GM12878 (cell line): ENCODE results near the gene SPRY4. TPM values are rescaled to one million over a fixed set of nuclear protein-coding genes. Genes with fewer than 3 reads are reported as not detected.

Experiments used
- ATAC-seq: fragments of 200-7000 bp; cut with Tn5 transposase; 3 replicates; pipeline ENCODE4 v1.9.1; 2020; ENCODE audit warnings: mild to moderate bottlenecking, moderate library complexity
- BruUV-seq: library from RNA; stranded (reverse); fragments of 400-500 nt; replicated peaks from 2 replicates; lab custom pipeline; 2021; lab: Mats Ljungman, UMichigan
- CTCF ChIA-PET: fragments of 300-600 bp; sonication (Branson Sonifier 250); formaldehyde crosslinking; extraction: SDS; loops from one replicate; lab custom pipeline; 2021; ENCODE audit warnings: inconsistent platforms; lab: Yijun Ruan, JAX
- POLR2A ChIA-PET: fragments of 350-600 bp; formaldehyde crosslinking; extraction: SDS; loops from one replicate; lab custom pipeline; 2021; ENCODE audit warnings: inconsistent platforms; lab: Charles Lee
- RAD21 ChIA-PET: fragments of 300-600 bp; sonication (Branson Sonifier 250); formaldehyde crosslinking; loops from one replicate; lab custom pipeline; 2023; ENCODE audit warnings: antibody characterized with exemption; ENCODE audit not compliant: unreplicated experiment; lab: Charles Lee
- SMC1A ChIA-PET: fragments of 300-600 bp; sonication (Branson Sonifier 250); formaldehyde crosslinking; loops from one replicate; lab custom pipeline; 2023; ENCODE audit not compliant: unreplicated experiment, uncharacterized antibody; lab: Charles Lee
- DNase-seq: peaks from one replicate; pipeline ENCODE4 v3.0.0-alpha.2; 2011; ENCODE audit warnings: low read depth, low spot score
- FAIRE-seq: peaks from 3 replicates; lab custom pipeline; 2011; peaks lifted over from hg19 to GRCh38; lab: Jason Lieb, UNC
- H2AFZ ChIP-seq: 2 replicates; pipeline ENCODE4 v1.6.0; 2011; ENCODE audit warnings: low read depth, low read length, control low read depth; ENCODE audit not compliant: control insufficient read depth
- H3K27ac ChIP-seq: 2 replicates; pipeline ENCODE4 v1.5.1; 2011; ENCODE audit warnings: control low read depth; ENCODE audit not compliant: control insufficient read depth, insufficient read depth
- H3K27me3 ChIP-seq, 2 experiments: replicated peaks in 1 of 2; 2 replicates each; pipeline versions ENCODE4 v1.6.0 to v1.6.1; 2011; ENCODE audit warnings: low read length in 1 of 2; ENCODE audit not compliant: control insufficient read depth in 2 of 2, insufficient read depth in 2 of 2
- H3K36me3 ChIP-seq, 2 experiments: 2 replicates each; pipeline ENCODE4 v1.5.1; 2011; ENCODE audit warnings: low read length in 1 of 2; ENCODE audit not compliant: control insufficient read depth in 2 of 2, insufficient read depth in 2 of 2
- H3K4me1 ChIP-seq: 2 replicates; pipeline ENCODE4 v1.6.1; 2011; ENCODE audit warnings: mild to moderate bottlenecking, low read length, moderate library complexity, mixed read lengths; ENCODE audit not compliant: control insufficient read depth, insufficient read depth
- H3K4me2 ChIP-seq: 2 replicates; pipeline ENCODE4 v1.6.0; 2011; ENCODE audit warnings: control low read depth; ENCODE audit not compliant: control insufficient read depth, insufficient read depth
- H3K4me3 ChIP-seq: fragments of 200-600 bp; sonication (generic); 2 replicates; pipeline ENCODE4 v1.5.1; 2016
- H3K79me2 ChIP-seq: 2 replicates; pipeline ENCODE4 v1.6.0; 2011; ENCODE audit warnings: low read length; ENCODE audit not compliant: control insufficient read depth, insufficient read depth
- H3K9ac ChIP-seq: 2 replicates; pipeline ENCODE4 v1.8.0; 2011; ENCODE audit warnings: low read length, control low read depth, mixed read lengths; ENCODE audit not compliant: control insufficient read depth, insufficient read depth
- H3K9me3 ChIP-seq: replicated peaks from 3 replicates; pipeline ENCODE4 v1.5.1; 2011; ENCODE audit warnings: mild to moderate bottlenecking, low read length; ENCODE audit not compliant: control insufficient read depth, insufficient read depth
- H4K20me1 ChIP-seq: 2 replicates; pipeline ENCODE4 v1.6.0; 2011; ENCODE audit not compliant: control insufficient read depth, insufficient read depth
- ASH2L ChIP-seq: fragments of 300-600, 200-600 bp; sonication (generic); IDR thresholded peaks from 2 replicates; pipeline ENCODE4 v1.6.1; 2017; ENCODE audit warnings: low read depth, mild to moderate bottlenecking, borderline replicate concordance
- JUNB ChIP-seq: IDR thresholded peaks from 2 replicates; pipeline ENCODE4 v1.6.1; 2016; ENCODE audit warnings: antibody characterized with exemption, mild to moderate bottlenecking
- KAT2A ChIP-seq: conservative IDR thresholded peaks from 2 replicates; pipeline ENCODE4 v1.6.1; 2011; ENCODE audit warnings: low read depth, low read length; ENCODE audit not compliant: control insufficient read depth
- POLR2AphosphoS2 ChIP-seq: IDR thresholded peaks from 2 replicates; pipeline ENCODE4 v1.6.1; 2011; ENCODE audit warnings: low read depth, mild to moderate bottlenecking, low read length, improper control_type of control experiment, moderate library complexity
- YBX1 ChIP-seq: fragments of 450-650 bp; IDR thresholded peaks from 2 replicates; pipeline ENCODE4 v1.6.1; 2016; ENCODE audit warnings: antibody characterized with exemption
- WGBS: methylation state at CpG from one replicate; pipeline ENCODE4 v1.1.6; 2016; ENCODE audit warnings: low lambda C conversion rate; ENCODE audit not compliant: insufficient replicate concordance, insufficient coverage; ENCODE audit errors: missing lambda C conversion rate; 5-methylcytosine and 5-hydroxymethylcytosine counted together
- in situ Hi-C: fragments of 300-500 bp; cut with MboI; formaldehyde crosslinking; loops from 9 replicates; pipeline ENCODE4 v1.14.3; 2018; ENCODE audit warnings: mixed read lengths
- intact Hi-C: fragments of 100-400 bp; cut with micrococcal nuclease; formaldehyde crosslinking; loops from one replicate; pipeline ENCODE4 v1.14.2; 2022; ENCODE audit not compliant: unreplicated experiment
- polyA plus RNA-seq, 11 experiments: library from polyadenylated mRNA; depleted of rRNA in 4 of 11; unstranded in 6 of 11; stranded (reverse) in 5 of 11; fragments of >200 nt; fragmentation: Nextera tagmentation in 4 of 11; fragmentation: Illumina TruSeq in 1 of 11; extraction: Ambion mirVana in 4 of 11; extraction: Trizol in 1 of 11; gene quantifications; 1 replicate in 1 of 11; 2 replicates in 10 of 11; pipeline versions ENCODE4 v1.2.1 to v1.2.3, GENCODE V29; 2011 to 2016; ENCODE audit warnings: inconsistent platforms in 2 of 11, missing spikeins in 2 of 11, low read depth in 1 of 11
- total RNA-seq, 4 experiments: library from RNA; depleted of rRNA in 3 of 4; stranded (reverse); fragments of >200 nt in 3 of 4; fragmentation: Illumina TruSeq in 1 of 4; extraction: Trizol in 1 of 4; gene quantifications; 2 replicates each; pipeline versions ENCODE4 v1.2.1 to v1.2.3, GENCODE V29; 2013 to 2021
- TF ChIP-seq, protein P1 (sequence below): fragments of 450-650 bp; IDR thresholded peaks from 2 replicates; pipeline ENCODE4 v1.6.1; 2016; ENCODE audit warnings: mild to moderate bottlenecking, moderate library complexity, borderline replicate concordance

Gene SPRY4
- total and polyA plus RNA-seq, 10 of the 15 experiments (the other 5 are each of a cell fraction or from before 2014, with no cell fraction given): 0.04 to 1.4 (median 0.18) TPM; not detected in 1

DNA sequence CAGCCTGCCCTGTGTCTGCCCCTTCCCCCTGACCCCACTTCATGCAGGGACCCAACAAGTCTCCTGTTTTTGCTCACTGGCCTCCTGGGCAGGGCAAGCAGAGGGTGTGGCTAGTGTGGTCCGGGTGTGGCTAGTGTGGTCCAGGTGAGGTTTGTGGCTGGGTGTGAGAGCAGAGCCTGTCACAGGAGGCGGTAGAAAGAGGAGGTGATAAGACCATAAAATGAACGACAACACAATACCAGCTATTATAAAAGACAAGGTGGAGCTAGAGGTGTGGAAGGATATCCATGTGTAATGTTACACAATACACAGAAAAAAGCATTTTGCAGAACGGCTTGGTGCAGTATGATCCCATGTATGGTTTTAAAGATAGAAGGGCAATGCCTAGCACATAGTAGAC lies 23.3 kb downstream of the SPRY4 start:
- no peak overlapping the region for H3K4me2 ChIP-seq
- no peak for FAIRE-seq
- peak; percentile 65 for ATAC-seq
- WGBS: 26% methylated on average over 4 of the region's 4 CpGs
- CTCF ChIA-PET: no interaction called here
- no peaks in the 10 kb centered on the region for H3K79me2 ChIP-seq
- no peaks in the 10 kb centered on the region for H3K36me3 ChIP-seq
- no peak overlapping the region for H3K9ac ChIP-seq
- DNase-seq: no peak
- no peak overlapping the region for H3K27ac ChIP-seq
- TF ChIP-seq YBX1 (no peak), ASH2L (no peak), JUNB (no peak), POLR2AphosphoS2 (no peak), KAT2A (no peak)
- TF ChIP-seq, protein P1, sequence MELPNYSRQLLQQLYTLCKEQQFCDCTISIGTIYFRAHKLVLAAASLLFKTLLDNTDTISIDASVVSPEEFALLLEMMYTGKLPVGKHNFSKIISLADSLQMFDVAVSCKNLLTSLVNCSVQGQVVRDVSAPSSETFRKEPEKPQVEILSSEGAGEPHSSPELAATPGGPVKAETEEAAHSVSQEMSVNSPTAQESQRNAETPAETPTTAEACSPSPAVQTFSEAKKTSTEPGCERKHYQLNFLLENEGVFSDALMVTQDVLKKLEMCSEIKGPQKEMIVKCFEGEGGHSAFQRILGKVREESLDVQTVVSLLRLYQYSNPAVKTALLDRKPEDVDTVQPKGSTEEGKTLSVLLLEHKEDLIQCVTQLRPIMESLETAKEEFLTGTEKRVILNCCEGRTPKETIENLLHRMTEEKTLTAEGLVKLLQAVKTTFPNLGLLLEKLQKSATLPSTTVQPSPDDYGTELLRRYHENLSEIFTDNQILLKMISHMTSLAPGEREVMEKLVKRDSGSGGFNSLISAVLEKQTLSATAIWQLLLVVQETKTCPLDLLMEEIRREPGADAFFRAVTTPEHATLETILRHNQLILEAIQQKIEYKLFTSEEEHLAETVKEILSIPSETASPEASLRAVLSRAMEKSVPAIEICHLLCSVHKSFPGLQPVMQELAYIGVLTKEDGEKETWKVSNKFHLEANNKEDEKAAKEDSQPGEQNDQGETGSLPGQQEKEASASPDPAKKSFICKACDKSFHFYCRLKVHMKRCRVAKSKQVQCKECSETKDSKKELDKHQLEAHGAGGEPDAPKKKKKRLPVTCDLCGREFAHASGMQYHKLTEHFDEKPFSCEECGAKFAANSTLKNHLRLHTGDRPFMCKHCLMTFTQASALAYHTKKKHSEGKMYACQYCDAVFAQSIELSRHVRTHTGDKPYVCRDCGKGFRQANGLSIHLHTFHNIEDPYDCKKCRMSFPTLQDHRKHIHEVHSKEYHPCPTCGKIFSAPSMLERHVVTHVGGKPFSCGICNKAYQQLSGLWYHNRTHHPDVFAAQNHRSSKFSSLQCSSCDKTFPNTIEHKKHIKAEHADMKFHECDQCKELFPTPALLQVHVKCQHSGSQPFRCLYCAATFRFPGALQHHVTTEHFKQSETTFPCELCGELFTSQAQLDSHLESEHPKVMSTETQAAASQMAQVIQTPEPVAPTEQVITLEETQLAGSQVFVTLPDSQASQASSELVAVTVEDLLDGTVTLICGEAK: no peak
- no peak overlapping the region for H3K4me3 ChIP-seq
- intact Hi-C loops (no loop called here), in situ Hi-C loops (no loop called here)
- H3K9me3 ChIP-seq: no peaks in the 10 kb centered on the region
- H3K27me3 ChIP-seq: no peaks in the 10 kb centered on the region
- H3K4me1 ChIP-seq: no peaks in the 10 kb centered on the region
- RAD21 ChIA-PET: no interaction called here
- POLR2A ChIA-PET: interaction anchor here (0.5 kb wide), 1 partner anchor 21 kb away, joined by 4 read pairs; no protein-coding TSS in a partner anchor
- no peak overlapping the region for H2AFZ ChIP-seq
- SMC1A ChIA-PET: interaction anchor here (1.0 to 1.4 kb wide), 2 partner anchors 16 to 174 kb away, joined by 3 read pairs; no protein-coding TSS in a partner anchor
- H4K20me1 ChIP-seq: no peaks in the 10 kb centered on the region
- BruUV-seq: no TSS peak
